Right cardiac atrium (tissue), 5 donors: Measurements from ENCODE around the gene KIT. TPM values are rescaled to one million over a fixed set of nuclear protein-coding genes. Genes with fewer than 3 reads are reported as not detected.

Source experiments
- ATAC-seq, 2 donors: fragments of 200-7000 bp; cut with Tn5 transposase; one replicate each; pipeline versions ENCODE4 v1.8.0 to v1.9.1; 2020; ENCODE audit warnings: moderate library complexity in 2 of 2, mild to moderate bottlenecking in 1 of 2
- DNase-seq, 3 donors: peaks; one replicate each; pipeline ENCODE4 v3.0.0-alpha.2; 2020
- H3K27ac ChIP-seq: one replicate; pipeline ENCODE4 v1.5.1; 2013; ENCODE audit warnings: mild to moderate bottlenecking, low read length, control low read depth, moderate library complexity
- H3K27me3 ChIP-seq: one replicate; pipeline ENCODE4 v1.6.1; 2013; ENCODE audit not compliant: control insufficient read depth, insufficient read depth
- H3K4me1 ChIP-seq: one replicate; pipeline ENCODE4 v1.6.1; 2013; ENCODE audit warnings: low read length; ENCODE audit not compliant: control insufficient read depth, insufficient read depth
- H3K4me3 ChIP-seq: one replicate; pipeline ENCODE4 v1.5.1; 2013; ENCODE audit warnings: low read length, control low read depth
- H3K9me3 ChIP-seq: one replicate; pipeline ENCODE4 v1.6.1; 2013; ENCODE audit warnings: low read length; ENCODE audit not compliant: control insufficient read depth
- WGBS: extraction: QIAGEN DNeasy Blood & Tissue Kit; methylation state at CpG from one replicate; pipeline ENCODE4 v1.1.7; 2013; 5-methylcytosine and 5-hydroxymethylcytosine counted together
- intact Hi-C, 4 donors: fragments of 100-400 bp; cut with DNase I; formaldehyde crosslinking; loops; one replicate each; pipeline versions ENCODE4 v1.11.0 to v1.14.0; 2022 to 2023
- polyA plus RNA-seq: library from polyadenylated mRNA; stranded (reverse); fragments of 200-250 nt; gene quantifications from one replicate; pipeline ENCODE4 v1.2.3, GENCODE V29; 2013
- total RNA-seq, 4 donors: library from RNA; stranded (reverse); fragmentation: NEBNext Ultra II Directional; extraction: Animal tissue kit (Norgen Biotek cat#: 25700); gene quantifications; one replicate each; pipeline ENCODE4 v1.2.1, GENCODE V29; 2021
- donor health status: healthy with polysubstance abuse.
- donor health status: DM: no; HTN: yes; CAD: no.
- donor health status: DM: no; HTN: no; CAD: no.
- donor health status: DM: no; HTN: yes; CAD: no; lungs with severe emphysema.
- donor health status: DM: yes; HTN: yes; CAD: no.

KIT gene
- total and polyA plus RNA-seq, 5 donors, result 0.18 to 1.6 (median 1.4) TPM

GRCh38 chr4:54708339-54709279 is 50.9 kb downstream of the KIT start:
- ATAC-seq, result no peak

GRCh38 chr4:54709400-54709799 is 51.6 kb downstream of the KIT start:
- Histone ChIP-seq H3K27ac (no peak overlapping the region), H3K4me3 (no peak overlapping the region), H3K27me3 (no peaks in the 10 kb centered on the region), H3K9me3 (no peaks in the 10 kb centered on the region), H3K4me1 (no peaks in the 10 kb centered on the region)
- ATAC-seq (no peak), DNase-seq (no peak)
- WGBS, result 71% methylated on average over 8 of the region's 8 CpGs
- intact Hi-C loops, result no loop called here

More at GRCh38 chr4:54708339-54709279, 50.9 kb downstream of the KIT start:
- Histone ChIP-seq H3K4me1 (no peaks in the 10 kb centered on the region), H3K4me3 (no peak overlapping the region), H3K27ac (no peak overlapping the region), H3K9me3 (no peaks in the 10 kb centered on the region), H3K27me3 (no peaks in the 10 kb centered on the region)
- intact Hi-C loops, result no loop called here
- no peak for DNase-seq
- 78% methylated on average over 20 of the region's 20 CpGs for WGBS

GRCh38 chr4:54712206-54712605 is 54.4 kb downstream of the KIT start:
- Histone ChIP-seq H3K27me3 (no peaks in the 10 kb centered on the region), H3K27ac (no peak overlapping the region), H3K9me3 (no peaks in the 10 kb centered on the region), H3K4me3 (no peak overlapping the region), H3K4me1 (no peaks in the 10 kb centered on the region)
- intact Hi-C loops, result no loop called here
- ATAC-seq (no peak), DNase-seq (no peak)
- WGBS, result 85% methylated on average over 2 of the region's 2 CpGs

- no peaks in the 10 kb centered on the region for H3K9me3 ChIP-seq
- no peak overlapping the region for H3K4me3 ChIP-seq
- no peak for ATAC-seq
- DNase-seq, result no peak
- H3K4me1 ChIP-seq, result no peaks in the 10 kb centered on the region
- no peak overlapping the region for H3K27ac ChIP-seq
- intact Hi-C loops, result no loop called here
- no peaks in the 10 kb centered on the region for H3K27me3 ChIP-seq
- 79% methylated on average over 8 of the region's 8 CpGs for WGBS
These were observed 56.9 kb downstream of the KIT start for GRCh38 chr4:54714631-54715030.

GRCh38 chr4:54716478-54717065 is 58.8 kb downstream of the KIT start:
- Histone ChIP-seq H3K9me3 (no peaks in the 10 kb centered on the region), H3K27me3 (no peaks in the 10 kb centered on the region), H3K4me1 (no peaks in the 10 kb centered on the region), H3K27ac (no peak overlapping the region), H3K4me3 (no peak overlapping the region)
- DNase-seq, result no peak
- intact Hi-C loops, result no loop called here
- ATAC-seq, result no peak
- 68% methylated on average over 5 of the region's 5 CpGs for WGBS

GRCh38 chr4:54717694-54718093 is 59.9 kb downstream of the KIT start:
- Histone ChIP-seq H3K4me3 (no peak overlapping the region), H3K27ac (no peak overlapping the region), H3K27me3 (no peaks in the 10 kb centered on the region), H3K9me3 (no peaks in the 10 kb centered on the region), H3K4me1 (no peaks in the 10 kb centered on the region)
- ATAC-seq (no peak), DNase-seq (no peak)
- intact Hi-C loops, result no loop called here
- 78% methylated on average over 3 of the region's 3 CpGs for WGBS

- no peaks in the 10 kb centered on the region for H3K9me3 ChIP-seq
- ATAC-seq (no peak), DNase-seq (no peak)
- 80% methylated on average over 3 of the region's 3 CpGs for WGBS
- H3K4me3 ChIP-seq, result no peak overlapping the region
- H3K27me3 ChIP-seq, result no peaks in the 10 kb centered on the region
- no peak overlapping the region for H3K27ac ChIP-seq
- intact Hi-C loops, result no loop called here
- no peaks in the 10 kb centered on the region for H3K4me1 ChIP-seq
These were observed 61.6 kb downstream of the KIT start for GRCh38 chr4:54719378-54719777.

GRCh38 chr4:54723220-54723619 is 65.5 kb downstream of the KIT start:
- no peak overlapping the region for H3K27ac ChIP-seq
- no peak overlapping the region for H3K4me3 ChIP-seq
- no peaks in the 10 kb centered on the region for H3K9me3 ChIP-seq
- no peaks in the 10 kb centered on the region for H3K27me3 ChIP-seq
- no peak for DNase-seq
- ATAC-seq, result no peak
- no peaks in the 10 kb centered on the region for H3K4me1 ChIP-seq
- intact Hi-C loops, result no loop called here
- 57% methylated on average over 3 of the region's 3 CpGs for WGBS

GRCh38 chr4:54723820-54724219 is 66.1 kb downstream of the KIT start:
- no peak for ATAC-seq
- intact Hi-C loops, result no loop called here
- 86% methylated on average over 3 of the region's 3 CpGs for WGBS
- H3K4me3 ChIP-seq, result no peak overlapping the region
- H3K9me3 ChIP-seq, result no peaks in the 10 kb centered on the region
- no peak overlapping the region for H3K27ac ChIP-seq
- DNase-seq, result no peak
- no peaks in the 10 kb centered on the region for H3K27me3 ChIP-seq
- H3K4me1 ChIP-seq, result no peaks in the 10 kb centered on the region

GRCh38 chr4:54726907-54727306 is 69.2 kb downstream of the KIT start:
- no peaks in the 10 kb centered on the region for H3K4me1 ChIP-seq
- 98% methylated on average over 2 of the region's 2 CpGs for WGBS
- ATAC-seq, result no peak
- intact Hi-C loops, result no loop called here
- no peak for DNase-seq
- no peak overlapping the region for H3K4me3 ChIP-seq
- no peak overlapping the region for H3K27ac ChIP-seq
- no peaks in the 10 kb centered on the region for H3K9me3 ChIP-seq
- H3K27me3 ChIP-seq, result no peaks in the 10 kb centered on the region

GRCh38 chr4:54727346-54727745 is 69.6 kb downstream of the KIT start:
- intact Hi-C loops, result no loop called here
- WGBS, result 92% methylated on average over 2 of the region's 2 CpGs
- H3K4me1 ChIP-seq, result no peaks in the 10 kb centered on the region
- H3K4me3 ChIP-seq, result no peak overlapping the region
- H3K27me3 ChIP-seq, result no peaks in the 10 kb centered on the region
- ATAC-seq (no peak), DNase-seq (no peak)
- no peaks in the 10 kb centered on the region for H3K9me3 ChIP-seq
- H3K27ac ChIP-seq, result no peak overlapping the region
